Stimulated activated CD4-positive, alpha-beta T cell treated with anti-CD3 and anti-CD28 coated beads, Interleukin-2, amount 100 ng/mL, for 48 hours (primary cell): Measurements from ENCODE around the gene RALGAPB.
"Not testable (repeated sequence)": the region's sequence is repeated elsewhere in the genome, so short reads cannot be mapped to it uniquely, and the experiment has no call there.

Experiments used
- DNase-seq, 2 donors: peaks; one replicate each; pipeline ENCODE4 v3.0.0-alpha.2; 2020

The RALGAPB gene

DNA sequence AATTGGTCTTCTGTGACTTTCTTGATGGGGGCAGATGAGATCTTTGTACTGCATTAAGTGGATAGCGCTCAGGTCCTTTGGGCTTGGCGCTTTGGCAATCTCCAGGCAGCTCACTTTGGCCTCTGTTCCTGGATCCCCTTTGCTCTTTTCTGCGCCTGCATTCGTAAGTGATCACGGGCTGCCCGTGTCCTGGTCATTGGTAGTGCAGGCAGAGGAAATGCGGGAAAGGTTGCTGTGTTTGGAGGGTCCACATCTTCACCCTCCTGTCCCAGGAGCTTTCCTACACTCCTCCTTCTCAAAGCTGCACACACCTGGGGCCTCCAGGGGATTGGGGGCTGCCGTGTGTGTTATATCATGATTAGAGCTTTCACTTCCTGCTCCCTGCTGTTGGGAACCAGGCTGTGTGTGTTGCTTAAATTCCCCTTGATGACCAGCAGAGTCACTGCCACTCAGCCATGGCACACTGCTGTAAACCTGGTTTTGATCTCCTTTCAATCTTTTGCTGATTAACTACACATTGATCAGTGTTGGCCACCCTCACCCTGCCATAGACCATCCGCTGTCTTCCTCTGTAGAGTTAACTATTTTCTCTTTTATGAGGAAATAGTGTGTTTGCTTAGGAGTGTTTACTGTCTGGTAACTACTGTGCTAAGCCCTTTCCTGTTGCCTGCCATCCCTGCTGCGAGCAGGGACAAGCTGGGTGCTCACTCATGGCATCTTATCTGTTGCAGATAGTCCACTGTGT lies 24.5 kb upstream of the RALGAPB start:
- no peak for DNase-seq

DNA sequence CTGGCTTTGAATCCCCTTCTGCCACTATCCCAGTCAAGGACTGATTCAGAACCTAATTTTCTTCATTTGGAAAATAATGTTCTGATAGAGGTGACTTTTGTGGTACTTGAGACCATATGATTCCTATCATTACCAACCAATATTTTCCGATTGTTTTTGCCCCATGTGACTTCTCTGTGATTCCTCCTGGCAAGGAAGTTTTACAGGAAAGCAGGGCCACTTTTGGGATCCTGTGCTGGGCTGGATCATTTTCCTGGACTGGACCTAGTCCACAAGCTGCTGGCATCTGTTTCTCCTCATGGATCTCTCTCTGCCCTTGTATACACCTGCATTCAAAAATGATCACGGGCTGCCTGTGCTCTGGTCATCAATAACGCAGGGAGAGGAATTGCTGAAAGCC lies 23.6 kb upstream of the RALGAPB start:
- no peak for DNase-seq

DNA sequence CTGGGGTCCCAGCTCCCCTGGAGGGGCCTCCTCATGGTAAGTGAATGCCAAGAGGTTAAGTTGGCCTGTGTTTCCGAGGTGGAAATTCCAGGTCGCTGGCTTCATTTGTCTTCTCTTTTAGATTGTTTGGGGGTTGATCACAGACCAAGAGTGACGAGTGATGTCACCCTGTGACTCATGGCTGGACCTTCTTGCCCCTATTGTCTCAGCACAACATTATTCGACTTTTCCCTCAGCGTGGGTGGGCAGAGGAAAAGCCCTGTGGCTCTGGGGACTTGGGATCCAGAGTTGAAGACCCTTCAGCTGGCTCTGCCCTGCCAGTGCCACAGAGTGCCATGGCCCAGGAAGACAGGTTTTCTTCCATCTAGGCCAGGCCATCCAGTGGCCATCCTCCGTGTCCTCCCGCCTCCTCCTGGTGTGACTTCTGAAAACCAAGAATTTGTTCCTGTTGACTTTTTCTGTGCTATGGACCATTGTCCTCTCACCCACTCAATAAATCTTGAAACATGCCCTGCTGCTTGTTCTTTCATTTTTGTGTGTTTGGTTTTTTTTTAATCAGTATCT lies 22.1 kb upstream of the RALGAPB start:
- no peak for DNase-seq

DNA sequence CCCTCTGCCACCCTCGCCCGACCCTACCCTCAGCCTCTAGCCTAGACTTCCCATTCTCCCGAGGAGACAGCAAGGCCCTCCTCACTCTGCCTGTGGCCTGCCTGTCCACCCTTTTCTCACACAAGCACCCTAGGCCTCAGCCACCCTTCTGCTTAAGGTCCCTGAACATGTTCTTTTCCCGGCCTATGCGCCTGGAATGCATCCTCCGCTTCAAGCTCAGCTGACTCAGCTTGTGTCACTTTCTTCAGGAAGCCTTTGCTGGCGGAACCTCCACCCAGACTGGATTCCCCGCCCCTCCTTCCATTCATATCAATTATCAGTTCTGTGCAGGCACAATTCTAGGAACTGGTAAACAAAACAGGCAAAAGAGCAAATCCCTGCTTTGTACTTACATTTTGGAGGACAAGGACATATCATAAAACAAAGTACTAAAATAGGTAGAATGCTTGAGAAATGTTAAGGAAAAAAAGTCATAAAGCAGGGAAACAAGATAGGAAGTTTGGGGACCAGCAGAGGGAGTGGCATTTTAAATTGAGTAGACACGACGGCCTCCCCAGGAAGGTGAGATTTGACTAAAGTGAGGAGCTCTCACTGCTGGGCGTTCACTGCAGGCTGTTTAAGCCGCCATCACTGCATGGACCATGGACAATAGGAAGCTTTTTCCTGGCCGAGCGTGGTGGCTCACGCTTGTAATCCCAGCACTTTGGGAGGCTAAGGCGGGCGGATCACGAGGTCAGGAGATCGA lies 19.6 kb upstream of the RALGAPB start:
- DNase-seq, result no peak

DNA sequence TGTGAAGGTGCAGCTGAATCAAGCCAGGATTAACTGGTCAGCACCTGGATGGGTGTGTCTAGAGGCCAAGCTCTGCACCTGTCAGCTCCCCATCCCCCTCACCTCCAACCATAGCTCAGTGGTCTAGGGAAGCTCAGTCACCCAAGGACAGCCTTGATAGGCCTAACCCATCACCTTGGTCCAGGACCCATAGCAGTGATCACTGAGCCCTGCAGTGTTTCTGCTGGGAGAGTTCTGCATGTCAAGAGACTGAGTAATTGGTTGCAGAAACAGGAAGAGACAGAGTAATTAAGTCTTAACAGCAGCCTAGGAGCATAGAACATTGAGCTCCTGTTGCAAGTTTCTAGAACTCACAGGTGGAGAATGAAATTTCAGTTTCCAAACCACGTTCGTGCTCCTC lies 18.7 kb upstream of the RALGAPB start:
- no peak for DNase-seq

DNA sequence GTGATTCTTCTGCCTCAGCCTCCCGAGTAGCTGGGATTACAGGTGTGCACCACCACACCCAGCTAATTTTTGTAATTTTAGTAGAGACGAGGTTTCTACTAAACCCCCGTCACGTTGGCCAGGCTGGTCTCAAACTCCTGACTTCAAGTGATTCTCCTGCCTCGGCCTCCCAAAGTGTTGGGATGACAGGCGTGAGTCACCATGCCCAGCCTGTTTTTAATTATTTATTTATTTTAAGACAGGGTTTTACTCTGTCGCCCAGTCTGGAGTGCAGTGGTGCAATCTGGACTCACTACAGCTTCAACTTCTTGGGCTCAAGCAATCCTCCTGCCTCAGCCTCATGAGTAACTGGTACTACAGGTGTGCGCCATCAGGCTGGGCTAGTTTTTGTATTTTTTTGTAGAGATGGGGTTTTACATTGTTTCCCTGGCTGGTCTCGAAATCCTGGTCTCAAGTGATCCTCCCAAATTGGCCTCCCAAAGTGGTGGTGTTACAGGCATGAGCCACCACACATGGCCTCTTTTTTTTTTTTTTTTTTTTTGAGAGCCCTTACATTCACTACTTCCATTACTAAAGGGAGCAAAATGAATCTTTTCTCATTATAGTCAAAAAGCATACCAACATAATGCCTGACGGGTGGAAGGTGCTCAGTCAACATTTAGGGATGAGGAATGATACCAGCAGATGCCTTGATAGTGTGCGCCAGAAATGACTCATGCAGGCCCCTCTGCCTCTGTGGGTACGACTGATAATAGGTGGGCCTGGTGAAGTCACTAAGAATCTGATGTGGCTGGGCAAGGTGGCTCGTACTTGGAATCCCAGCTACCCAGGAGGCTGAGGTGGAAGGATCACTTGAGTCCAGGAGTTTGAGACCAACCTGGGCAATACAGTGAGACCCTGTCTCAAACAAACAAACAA lies 17.8 kb upstream of the RALGAPB start:
- DNase-seq, result no peak

DNA sequence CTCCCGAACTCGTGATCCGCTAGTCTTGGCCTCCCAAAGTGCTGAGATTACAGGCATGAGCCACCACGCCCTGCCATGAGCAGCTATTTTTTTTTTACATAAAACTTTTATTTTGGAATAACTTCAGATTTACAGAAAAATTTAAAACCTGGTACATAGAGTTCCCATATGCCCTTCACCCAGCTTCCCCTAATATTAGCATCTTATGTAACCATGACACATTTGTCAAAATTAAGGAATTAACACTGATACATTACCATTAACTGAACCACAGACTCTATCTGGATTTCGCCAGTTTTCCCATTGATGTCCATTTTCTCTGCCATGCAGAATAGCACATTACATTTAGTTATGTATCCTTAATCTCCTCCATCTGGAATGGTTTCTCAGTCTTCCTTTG lies 14.3 kb upstream of the RALGAPB start:
- DNase-seq, result no peak

DNA sequence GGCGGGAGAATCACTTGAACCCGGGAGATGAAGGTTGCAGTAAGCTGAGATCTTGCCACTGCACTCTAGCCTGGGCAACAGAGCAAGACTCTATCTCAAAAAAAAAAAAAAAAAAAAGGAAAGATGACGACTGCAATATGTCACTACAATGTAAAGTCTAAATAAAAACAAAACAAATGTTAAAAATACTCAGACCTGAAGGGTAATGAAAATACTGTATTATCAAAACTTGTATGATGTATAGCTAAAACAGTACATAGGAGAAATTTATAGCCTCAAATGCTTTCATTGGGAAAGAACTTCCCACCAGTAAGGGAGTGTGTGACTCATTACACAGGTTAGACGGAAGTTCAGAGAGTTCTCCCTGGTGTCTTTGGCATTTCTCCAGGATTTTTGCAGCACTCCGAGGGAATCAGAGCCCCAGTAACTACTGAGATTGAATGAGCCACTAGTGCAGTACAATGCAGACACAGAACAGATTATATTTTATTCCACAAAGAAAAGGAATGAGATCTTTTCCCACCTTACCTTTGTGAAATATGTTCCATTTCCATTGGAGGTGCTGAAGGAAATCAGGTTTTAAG lies 12.5 kb upstream of the RALGAPB start:
- DNase-seq, result no peak

DNA sequence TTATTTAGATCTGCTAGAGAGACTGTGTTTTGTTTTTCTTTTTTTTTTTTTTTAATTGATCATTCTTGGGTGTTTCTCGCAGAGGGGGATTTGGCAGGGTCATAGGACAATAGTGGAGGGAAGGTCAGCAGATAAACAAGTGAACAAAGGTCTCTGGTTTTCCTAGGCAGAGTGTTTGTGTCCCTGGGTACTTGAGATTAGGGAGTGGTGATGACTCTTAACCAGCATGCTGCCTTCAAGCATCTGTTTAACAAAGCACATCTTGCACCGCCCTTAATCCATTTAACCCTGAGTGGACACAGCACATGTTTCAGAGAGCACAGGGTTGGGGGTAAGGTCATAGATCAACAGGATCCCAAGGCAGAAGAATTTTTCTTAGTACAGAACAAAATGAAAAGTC lies 12.0 kb upstream of the RALGAPB start:
- DNase-seq, result not testable (repeated sequence)

DNA sequence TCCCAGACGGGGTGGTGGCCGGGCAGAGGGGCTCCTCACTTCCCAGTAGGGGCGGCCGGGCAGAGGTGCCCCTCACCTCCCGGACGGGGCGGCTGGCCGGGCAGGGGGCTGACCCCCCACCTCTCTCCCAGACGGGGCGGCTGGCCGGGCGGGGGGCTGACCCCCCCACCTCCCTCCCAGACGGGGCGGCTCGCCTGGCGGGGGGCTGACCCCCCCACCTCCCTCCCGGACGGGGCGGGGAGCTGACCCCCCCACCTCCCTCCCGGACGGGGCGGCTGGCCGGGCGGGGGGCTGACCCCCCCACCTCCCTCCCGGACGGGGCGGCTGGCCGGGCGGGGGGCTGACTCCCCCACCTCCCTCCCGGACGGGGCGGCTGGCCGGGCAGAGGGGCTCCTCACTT lies 11.5 kb upstream of the RALGAPB start:
- DNase-seq, result not testable (repeated sequence)

DNA sequence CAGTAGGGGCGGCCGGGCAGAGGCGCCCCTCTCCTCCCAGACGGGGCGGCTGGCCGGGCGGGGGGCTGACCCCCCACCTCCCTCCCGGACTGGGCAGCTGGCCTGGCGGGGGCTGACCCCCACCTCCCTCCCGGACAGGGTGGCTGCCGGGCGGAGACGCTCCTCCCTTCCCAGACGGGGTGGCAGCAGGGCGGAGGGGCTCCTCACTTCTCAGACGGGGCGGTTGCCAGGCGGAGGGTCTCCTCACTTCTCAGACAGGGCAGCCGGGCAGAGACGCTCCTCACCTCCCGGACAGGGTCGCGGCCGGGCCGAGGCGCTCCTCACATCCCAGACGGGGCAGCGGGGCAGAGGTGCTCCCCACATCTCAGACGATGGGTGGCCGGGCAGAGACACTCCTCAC lies 11.1 kb upstream of the RALGAPB start:
- not testable (repeated sequence) for DNase-seq

DNA sequence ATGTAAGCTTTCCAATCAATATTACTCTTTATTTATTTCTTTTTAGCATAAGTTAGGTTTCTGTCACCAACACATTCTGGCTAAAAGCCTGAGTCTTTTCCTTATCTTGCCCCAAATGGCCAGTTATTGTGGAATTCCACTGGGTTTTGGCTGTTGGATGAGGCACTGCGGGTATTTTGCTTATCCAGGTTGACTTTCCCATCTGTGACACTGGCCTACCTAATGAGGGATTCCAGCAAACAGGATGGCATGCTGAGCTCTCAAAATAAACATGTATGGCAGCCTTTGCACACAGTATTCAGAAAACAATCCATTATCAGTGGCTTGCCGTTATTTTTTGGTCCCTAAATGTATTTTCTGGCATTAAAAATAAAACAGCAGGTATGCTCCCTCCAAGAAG lies 6.5 kb upstream of the RALGAPB start:
- DNase-seq, result no peak

DNA sequence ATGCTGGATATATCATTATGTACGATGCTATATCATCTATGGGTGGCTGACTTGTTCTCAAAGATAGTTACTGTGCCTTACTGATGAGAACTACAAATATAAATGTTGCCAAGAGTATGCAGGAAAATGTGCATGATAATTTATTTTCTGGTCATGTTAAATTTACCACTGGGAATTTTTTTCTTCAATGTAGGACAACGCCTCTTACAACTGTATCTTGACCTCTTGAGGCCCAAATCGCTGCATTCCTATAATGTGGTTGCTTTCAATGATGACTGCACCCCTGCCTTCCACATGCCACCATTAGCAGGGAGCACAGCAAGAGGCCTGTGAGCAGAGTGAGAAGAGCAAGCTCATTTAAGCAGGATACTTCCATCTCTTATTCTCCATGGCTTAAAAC lies 5.7 kb upstream of the RALGAPB start:
- no peak for DNase-seq

DNA sequence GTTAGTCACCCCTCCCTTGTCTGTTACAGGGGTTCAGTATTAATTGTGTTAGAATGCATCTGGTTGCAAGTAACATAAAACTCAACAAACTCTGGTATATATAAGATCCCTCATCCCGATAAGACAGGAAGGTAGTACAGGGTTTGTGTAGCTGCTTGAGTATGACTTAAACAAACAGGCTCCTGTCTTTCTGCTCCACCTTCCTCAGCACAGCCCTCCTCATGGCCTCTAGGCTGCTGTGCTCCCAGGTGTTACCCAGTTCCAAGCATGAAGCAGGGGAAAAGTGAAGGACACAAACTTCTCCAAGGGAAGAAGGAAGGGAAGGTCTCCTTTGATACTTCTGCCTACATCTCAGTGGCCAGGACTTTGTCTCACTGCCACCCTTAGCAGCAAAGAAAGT lies 1.4 kb upstream of the RALGAPB start:
- no peak for DNase-seq

DNA sequence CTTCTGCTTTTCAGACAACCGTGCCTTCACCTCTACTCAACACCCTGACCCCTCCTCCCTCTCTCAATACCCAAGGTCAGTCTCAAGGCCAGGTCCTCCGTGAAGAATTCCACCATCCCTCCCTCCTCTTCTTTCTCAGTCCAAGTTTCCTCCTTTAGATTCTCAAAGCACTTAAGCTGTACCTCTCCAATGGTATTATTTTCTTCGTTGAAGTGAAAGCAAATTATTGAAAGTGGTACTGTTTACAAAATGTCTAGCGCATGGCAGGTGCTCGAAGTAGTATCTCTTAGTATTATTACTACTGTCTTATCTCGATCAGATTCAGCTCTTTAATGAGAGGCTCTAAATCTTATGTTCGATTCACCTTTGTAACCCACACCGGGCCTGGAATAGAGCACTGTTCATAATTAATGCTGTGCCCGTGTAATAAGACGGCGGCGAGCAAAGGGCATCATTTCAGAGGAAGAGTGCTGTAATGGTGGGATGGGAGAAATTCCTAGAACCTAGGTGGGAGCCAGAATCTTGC lies 593 bp upstream of the RALGAPB start:
- no peak for DNase-seq

DNA sequence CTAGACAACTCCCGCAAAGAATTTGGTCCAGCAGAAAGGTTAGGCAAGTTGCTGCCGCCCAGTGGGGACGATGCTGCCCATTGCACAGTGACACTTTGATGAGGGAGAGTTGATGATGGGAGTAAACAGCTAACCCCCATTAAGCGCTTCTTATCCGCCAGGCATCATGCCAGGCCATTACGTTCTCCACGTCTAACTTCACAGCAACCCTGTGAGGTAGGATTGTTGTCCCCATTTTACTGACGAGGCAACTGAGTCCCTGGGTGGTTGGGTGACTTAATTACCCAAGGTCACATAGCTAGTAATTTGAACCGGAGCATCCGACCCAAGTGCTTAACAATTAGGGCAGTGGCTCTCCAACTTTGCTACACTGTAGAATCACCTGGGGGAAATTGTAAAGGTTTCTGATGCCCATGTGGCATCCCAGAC lies 738 bp downstream of the RALGAPB start:
- DNase-seq, result no peak

DNA sequence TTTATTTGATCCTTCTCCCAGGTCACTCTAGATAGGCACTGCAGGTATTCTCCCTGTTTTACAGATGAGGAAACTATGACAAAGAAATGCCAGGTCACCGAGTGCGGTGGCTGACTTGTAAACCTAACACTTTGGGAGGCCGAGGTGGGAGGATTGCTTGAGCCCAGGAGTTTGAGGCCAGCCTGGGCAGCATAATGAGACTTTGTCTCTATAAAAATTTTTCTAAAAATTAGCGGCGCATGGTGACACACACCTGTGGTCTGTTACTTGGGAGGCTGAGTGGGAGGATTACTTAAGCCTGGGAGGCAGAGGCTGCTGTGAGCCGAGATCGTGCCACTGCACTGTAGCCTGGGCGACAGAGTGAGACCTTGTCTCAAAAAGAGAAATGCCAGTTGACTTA lies 5.1 kb downstream of the RALGAPB start:
- DNase-seq, result no peak

DNA sequence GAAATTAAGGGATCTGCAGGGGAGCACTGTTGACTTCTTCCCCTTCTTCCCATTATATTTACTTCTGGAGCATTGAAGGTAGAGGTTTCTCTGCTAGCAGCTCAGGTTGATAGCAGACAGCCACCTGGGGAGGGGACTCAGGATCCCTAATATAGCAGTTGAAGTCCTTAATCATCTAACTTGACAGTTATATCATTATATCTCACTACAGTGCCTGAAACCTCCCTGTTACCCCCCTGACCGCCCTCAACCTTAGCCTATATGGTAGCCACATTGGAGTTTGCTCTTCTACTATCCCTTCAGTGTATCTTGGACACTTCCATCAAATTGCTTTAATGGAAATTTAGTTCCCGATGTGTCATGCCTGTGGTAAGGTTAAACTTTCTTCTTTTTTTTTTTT lies 7.0 kb downstream of the RALGAPB start:
- DNase-seq, result no peak

DNA sequence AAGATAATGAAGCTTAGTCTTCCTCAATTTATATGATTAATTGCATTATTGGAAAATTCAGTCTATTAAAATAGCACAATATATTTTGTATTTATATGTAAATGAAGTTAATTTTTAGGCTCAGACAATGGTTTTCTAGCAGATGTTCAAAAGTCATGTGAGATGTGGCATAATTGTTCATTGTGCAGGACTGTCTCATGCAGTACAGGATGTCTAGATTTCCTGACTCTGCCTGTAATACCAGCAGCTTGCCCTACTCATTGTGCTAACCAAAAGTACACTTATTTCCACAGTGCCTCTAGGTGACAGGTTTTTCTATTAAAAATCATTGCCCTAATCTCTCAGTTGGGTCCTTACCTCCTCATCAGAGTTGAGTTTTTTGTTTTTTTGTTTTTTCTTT lies 12.4 kb downstream of the RALGAPB start:
- no peak for DNase-seq

DNA sequence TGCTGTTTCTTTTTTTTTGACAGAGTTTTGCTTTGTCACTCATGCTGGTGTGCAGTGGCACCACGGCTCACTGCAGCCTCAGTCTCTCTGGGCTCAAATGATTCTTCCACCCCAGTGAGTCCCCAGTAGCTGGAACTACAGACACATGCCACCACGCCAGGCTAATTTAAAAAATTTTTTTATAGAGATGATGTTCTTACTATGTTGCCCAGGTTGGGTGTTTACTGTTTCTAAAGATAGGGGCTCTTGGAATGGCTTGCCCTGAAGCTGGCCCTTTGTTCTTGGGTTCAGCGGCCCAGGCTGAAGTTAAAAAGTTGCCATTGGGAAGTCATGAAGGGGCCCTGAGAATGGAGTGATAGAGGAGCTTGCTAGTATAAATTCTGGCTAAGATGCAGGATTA lies 16.5 kb downstream of the RALGAPB start:
- no peak for DNase-seq

DNA sequence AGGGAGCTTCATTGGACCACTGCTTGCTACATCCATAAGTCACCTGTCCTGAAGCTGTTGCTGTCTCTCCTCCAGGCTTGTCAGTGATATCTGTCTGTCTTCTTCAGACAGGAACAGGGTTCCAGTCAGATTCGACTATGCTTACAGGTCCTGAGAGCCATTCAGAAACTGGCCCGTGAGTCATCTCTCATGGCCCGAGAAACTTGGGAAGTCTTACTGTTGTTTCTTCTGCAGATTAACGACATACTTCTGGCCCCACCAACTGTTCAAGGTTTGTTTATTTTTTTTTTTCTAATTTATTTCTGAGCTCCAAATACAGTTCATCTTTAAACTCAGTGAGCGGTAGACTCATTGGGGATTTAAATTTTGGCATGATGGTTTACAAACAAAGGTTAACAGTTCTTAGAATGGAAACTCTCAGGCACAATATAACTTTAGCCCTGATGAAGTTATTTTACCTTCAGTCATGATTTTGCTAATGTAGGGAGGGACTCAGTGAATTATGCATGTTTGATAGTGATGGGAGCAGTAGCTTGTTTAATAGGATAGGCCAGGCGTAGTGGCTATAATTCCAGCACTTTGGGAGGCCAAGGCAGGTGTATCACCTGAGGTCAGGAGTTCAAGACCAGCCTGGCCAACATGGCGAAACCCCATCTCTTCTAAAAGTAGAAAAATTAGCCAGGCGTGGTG lies 24.7 kb downstream of the RALGAPB start:
- DNase-seq, result no peak

DNA sequence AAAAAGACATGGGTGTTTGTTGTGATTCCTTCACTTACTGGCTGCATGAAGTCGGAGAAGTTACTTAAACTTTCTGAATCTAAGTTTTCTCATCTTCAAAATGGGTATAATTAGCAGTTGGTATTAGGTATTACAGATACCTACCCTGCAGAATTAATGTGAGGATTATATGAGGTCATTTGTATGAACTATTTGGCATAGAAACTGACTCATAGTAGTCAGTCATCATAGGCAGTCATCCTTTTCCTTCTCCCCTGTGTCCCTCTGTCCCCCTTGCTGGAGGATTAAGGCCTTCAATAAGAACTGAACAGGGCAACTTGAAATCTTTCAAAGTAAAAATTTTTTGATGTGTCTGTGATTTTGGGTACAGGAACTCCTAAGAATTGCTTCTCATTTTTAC lies 26.3 kb downstream of the RALGAPB start:
- DNase-seq, result no peak
